Natural killer cell treated with Interleukin-12 subunit alpha and Interleukin-12 subunit beta and Interleukin-15 and Interleukin-18, amount 100 ng/mL, for 72 hours (primary cell): ENCODE measurements around the gene EIF1AY. TPM values are rescaled to one million over a fixed set of nuclear protein-coding genes. Genes with fewer than 3 reads are reported as not detected.

Source experiments
- ATAC-seq, 2 donors: fragments of 150-1000 bp; cut with Tn5 transposase in 1 of 2; sonication (Bioruptor Pico), chemical (Tn5 transposase) in 1 of 2; 2 replicates each; pipeline ENCODE4 v1.10.0; 2021
- DNase-seq: peaks from one replicate; pipeline ENCODE4 v3.0.0; 2022; ENCODE audit warnings: low spot score
- H3K27ac Mint-ChIP-seq, 2 donors: 1 replicate in 1 of 2; 2 replicates in 1 of 2; pipeline ENCODE4 v1.8.0; 2022; ENCODE audit warnings: mixed read lengths in 2 of 2, mild to moderate bottlenecking in 1 of 2, moderate library complexity in 1 of 2
- H3K27me3 Mint-ChIP-seq, 2 donors: 1 replicate in 1 of 2; 2 replicates in 1 of 2; pipeline ENCODE4 v1.8.0; 2022; ENCODE audit warnings: mixed read lengths in 2 of 2
- H3K36me3 Mint-ChIP-seq: one replicate; pipeline ENCODE4 v1.8.0; 2022; ENCODE audit warnings: mixed read lengths
- H3K4me1 Mint-ChIP-seq, 2 donors: 1 replicate in 1 of 2; 2 replicates in 1 of 2; pipeline ENCODE4 v1.8.0; 2022; ENCODE audit warnings: low read depth in 2 of 2, mixed read lengths in 2 of 2, mild to moderate bottlenecking in 1 of 2
- H3K4me3 Mint-ChIP-seq: one replicate; pipeline ENCODE4 v1.8.0; 2022; ENCODE audit warnings: mixed read lengths
- H3K9me3 Mint-ChIP-seq: 2 replicates; pipeline ENCODE4 v1.8.0; 2022; ENCODE audit warnings: mixed read lengths
- total RNA-seq, 2 donors: library from RNA; stranded (reverse); gene quantifications; one replicate each; pipeline ENCODE4 v1.2.3, GENCODE V29; 2022

EIF1AY gene
- total RNA-seq, 2 donors from 2014 or later = 68.9 TPM; not detected in 1

- H3K4me1 Mint-ChIP-seq = peaks cover 0 to 5% of the 10 kb centered on the region in 2 donors
- H3K9me3 Mint-ChIP-seq = no peaks in the 10 kb centered on the region
- no peak overlapping the region for H3K27ac Mint-ChIP-seq
- no peaks in the 10 kb centered on the region for H3K27me3 Mint-ChIP-seq
- no peaks in the 10 kb centered on the region for H3K36me3 Mint-ChIP-seq
- H3K4me3 Mint-ChIP-seq = peak overlapping the region; percentile 36
- DNase-seq = no peak
- ATAC-seq = no peak
Measured at GRCh38 chrY:20578206-20578605, 2.6 kb downstream of the EIF1AY start.

GRCh38 chrY:20581687-20582086, 6.1 kb downstream of the EIF1AY start:
- no peak overlapping the region for H3K27ac Mint-ChIP-seq
- no peak for ATAC-seq
- no peaks in the 10 kb centered on the region for H3K9me3 Mint-ChIP-seq
- H3K4me1 Mint-ChIP-seq = no peaks in the 10 kb centered on the region
- no peaks in the 10 kb centered on the region for H3K27me3 Mint-ChIP-seq
- DNase-seq = no peak
- no peaks in the 10 kb centered on the region for H3K36me3 Mint-ChIP-seq
- no peak overlapping the region for H3K4me3 Mint-ChIP-seq

GRCh38 chrY:20586161-20586560, 10.6 kb downstream of the EIF1AY start:
- Mint-ChIP-seq H3K4me3 (no peak overlapping the region), H3K27me3 (no peaks in the 10 kb centered on the region), H3K27ac (no peak overlapping the region), H3K9me3 (no peaks in the 10 kb centered on the region), H3K4me1 (no peaks in the 10 kb centered on the region), H3K36me3 (no peaks in the 10 kb centered on the region)
- ATAC-seq = no peak
- DNase-seq = no peak

Other genes with a start within 250 kb of the EIF1AY start
- not detected for gene RPS4Y2, start 180.3 kb downstream of the EIF1AY start, total RNA-seq